GM20431 (cell line): Measurements from ENCODE around the gene COX10.
"Not testable (repeated sequence)": the region's sequence is repeated elsewhere in the genome, so short reads cannot be mapped to it uniquely, and the experiment has no call there.

Experiments used
- in situ Hi-C: fragments of 300-500 bp; cut with MseI, MboI; formaldehyde crosslinking; loops from one replicate; pipeline ENCODE4 v1.15.0; 2020; ENCODE audit warnings: low sequenced_read_pairs; ENCODE audit not compliant: unreplicated experiment

The COX10 gene

GRCh38 chr17:14201021-14201987, 132.0 kb downstream of the COX10 start:
- in situ Hi-C loops = no loop called here

GRCh38 chr17:14201988-14202380, 132.7 kb downstream of the COX10 start:
- in situ Hi-C loops = no loop called here

- in situ Hi-C loops = no loop called here
These were observed 133.3 kb downstream of the COX10 start for GRCh38 chr17:14202388-14203166.

- in situ Hi-C loops = no loop called here
These were observed 134.1 kb downstream of the COX10 start for GRCh38 chr17:14203388-14203787.

GRCh38 chr17:14204084-14204483, 134.8 kb downstream of the COX10 start:
- in situ Hi-C loops = no loop called here

GRCh38 chr17:14204546-14204945, 135.2 kb downstream of the COX10 start:
- in situ Hi-C loops = no loop called here

GRCh38 chr17:14205380-14205779, 136.1 kb downstream of the COX10 start:
- in situ Hi-C loops = no loop called here

- in situ Hi-C loops = no loop called here
These were observed 136.7 kb downstream of the COX10 start for GRCh38 chr17:14205992-14206461.

GRCh38 chr17:14206891-14207290, 137.6 kb downstream of the COX10 start:
- in situ Hi-C loops = no loop called here

GRCh38 chr17:14207791-14208190, 138.5 kb downstream of the COX10 start:
- in situ Hi-C loops = no loop called here

GRCh38 chr17:14209215-14209614, 139.9 kb downstream of the COX10 start:
- in situ Hi-C loops = no loop called here

- in situ Hi-C loops = no loop called here
These were observed 141.9 kb downstream of the COX10 start for GRCh38 chr17:14211246-14211645.

- in situ Hi-C loops = no loop called here
These were observed 142.5 kb downstream of the COX10 start for GRCh38 chr17:14211801-14212200.

- in situ Hi-C loops = no loop called here
These were observed 143.1 kb downstream of the COX10 start for GRCh38 chr17:14212401-14212800.

GRCh38 chr17:14214271-14214670, 145.0 kb downstream of the COX10 start:
- in situ Hi-C loops = no loop called here

- in situ Hi-C loops = no loop called here
These were observed 153.3 kb downstream of the COX10 start for GRCh38 chr17:14222611-14223010.

GRCh38 chr17:14225254-14225980, 156.1 kb downstream of the COX10 start:
- in situ Hi-C loops = no loop called here

- in situ Hi-C loops = no loop called here
These were observed 157.7 kb downstream of the COX10 start for GRCh38 chr17:14227052-14227451.

GRCh38 chr17:14228903-14229302, 159.6 kb downstream of the COX10 start:
- in situ Hi-C loops = no loop called here

- in situ Hi-C loops = not testable (repeated sequence)
These were observed 161.9 kb downstream of the COX10 start for GRCh38 chr17:14231187-14231586.
